Activated T-helper 17 cell treated with anti-CD3 and anti-CD28 coated beads, Interleukin-2, amount 50 U/mL, for 72 hours (primary cell): ENCODE data around the gene TMEM135. TPM values are rescaled to one million over a fixed set of nuclear protein-coding genes. Genes with fewer than 3 reads are reported as not detected.
A peak's percentile ranks its signal among the peaks of the same experiment; 100 is the strongest.
"Not testable (repeated sequence)": the region's sequence is repeated elsewhere in the genome, so short reads cannot be mapped to it uniquely, and the experiment has no call there.

Experiments
- ATAC-seq: fragments of 150-1000 bp; cut with Tn5 transposase; replicated peaks from 2 replicates; pipeline ENCODE4 v1.10.0; 2021; ENCODE audit warnings: mild to moderate bottlenecking, moderate library complexity
- H3K27ac Mint-ChIP-seq: one replicate; pipeline ENCODE4 v1.8.0; 2022; ENCODE audit warnings: mixed read lengths
- H3K27me3 Mint-ChIP-seq: one replicate; pipeline ENCODE4 v1.8.0; 2022; ENCODE audit warnings: mixed read lengths
- H3K36me3 Mint-ChIP-seq: one replicate; pipeline ENCODE4 v1.8.0; 2022; ENCODE audit warnings: low read depth, mild to moderate bottlenecking, mixed read lengths
- H3K4me1 Mint-ChIP-seq: one replicate; pipeline ENCODE4 v1.8.0; 2022; ENCODE audit warnings: mixed read lengths
- H3K4me3 Mint-ChIP-seq: one replicate; pipeline ENCODE4 v1.8.0; 2022; ENCODE audit warnings: mild to moderate bottlenecking, mixed read lengths
- H3K9me3 Mint-ChIP-seq: one replicate; pipeline ENCODE4 v1.8.0; 2022; ENCODE audit warnings: mixed read lengths
- total RNA-seq, 2 donors: library from RNA; stranded (reverse); gene quantifications; one replicate each; pipeline ENCODE4 v1.2.3, GENCODE V29; 2022

The TMEM135 gene
- total RNA-seq, 2 donors from 2014 or later, result 19.8 to 34.7 TPM

GRCh38 chr11:87169076-87169475 is 131.3 kb downstream of the TMEM135 start:
- not testable (repeated sequence) for H3K27me3 Mint-ChIP-seq, H3K27ac Mint-ChIP-seq, ATAC-seq, H3K4me3 Mint-ChIP-seq, H3K4me1 Mint-ChIP-seq
- peaks cover 20% of the 10 kb centered on the region for H3K36me3 Mint-ChIP-seq
- peaks cover 18% of the 10 kb centered on the region for H3K9me3 Mint-ChIP-seq

DNA sequence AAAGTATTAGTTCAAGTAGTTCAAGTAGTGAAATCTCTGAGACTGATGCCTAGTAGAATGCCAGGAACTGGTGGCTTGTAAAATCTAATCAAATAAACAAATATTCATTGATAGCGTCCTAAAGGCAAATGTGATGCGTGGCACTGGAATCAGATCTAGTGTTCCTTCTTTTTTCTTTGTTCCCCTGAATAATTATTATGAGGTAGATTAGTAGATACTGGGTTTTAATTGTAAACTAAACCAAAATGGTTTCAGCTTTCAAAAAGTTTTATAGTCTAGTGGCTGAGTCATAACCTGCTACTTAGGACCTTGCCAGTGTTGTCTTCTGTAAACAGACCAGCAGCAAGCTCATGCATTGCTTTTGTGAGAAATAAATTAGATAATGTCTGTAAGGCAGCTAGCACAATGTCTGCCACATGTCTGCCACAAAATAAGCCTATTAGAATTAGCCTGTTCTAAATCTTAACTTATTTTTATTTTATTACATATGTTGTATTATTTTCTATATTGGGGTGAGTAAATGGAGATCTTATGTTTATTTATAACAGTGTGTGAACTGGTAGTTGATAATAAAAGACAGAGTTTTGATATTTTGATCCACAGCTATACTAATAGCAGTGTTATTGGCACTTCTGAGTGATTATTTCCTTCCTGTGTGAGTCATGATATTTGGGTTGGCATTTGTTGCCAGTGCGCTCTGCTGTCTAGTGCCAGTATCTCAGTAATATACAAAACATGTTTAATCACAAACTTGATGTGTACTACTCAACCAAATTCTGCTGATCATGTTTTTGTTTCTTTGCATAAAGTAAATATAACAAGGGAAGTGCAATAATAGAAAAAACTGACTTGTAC is 135.7 kb downstream of the TMEM135 start:
- H3K4me3 Mint-ChIP-seq, result no peak overlapping the region
- peaks cover 24% of the 10 kb centered on the region for H3K36me3 Mint-ChIP-seq
- no peaks in the 10 kb centered on the region for H3K27me3 Mint-ChIP-seq
- peak; percentile 39 for ATAC-seq
- no peak overlapping the region for H3K27ac Mint-ChIP-seq
- peaks cover 12% of the 10 kb centered on the region for H3K9me3 Mint-ChIP-seq
- H3K4me1 Mint-ChIP-seq, result peaks cover under 1% of the 10 kb centered on the region

GRCh38 chr11:87174870-87175269 is 137.1 kb downstream of the TMEM135 start:
- Mint-ChIP-seq H3K4me3 (no peak overlapping the region), H3K4me1 (no peaks in the 10 kb centered on the region), H3K36me3 (peaks cover 31% of the 10 kb centered on the region), H3K27me3 (no peaks in the 10 kb centered on the region), H3K27ac (no peak overlapping the region), H3K9me3 (peaks cover 2% of the 10 kb centered on the region)
- no peak for ATAC-seq

DNA sequence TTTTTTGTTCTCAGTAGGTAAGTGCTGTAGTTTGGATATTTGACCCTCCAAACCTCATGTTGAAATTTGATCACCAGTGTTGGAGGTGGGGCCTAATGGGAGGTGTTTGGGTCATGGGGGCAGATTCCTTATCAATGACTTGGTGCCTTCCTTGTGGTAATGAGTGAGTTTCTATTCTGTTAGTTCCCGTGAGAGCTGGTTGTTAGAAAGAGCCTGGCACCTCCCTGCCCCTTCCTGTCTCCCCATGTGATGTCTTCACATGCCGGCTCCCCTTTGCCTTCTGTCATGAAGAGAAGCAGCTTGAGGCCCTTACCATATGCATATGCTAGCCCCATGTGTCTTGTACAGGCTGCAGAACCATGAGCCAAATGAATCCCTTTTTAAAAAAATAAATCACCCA is 138.3 kb downstream of the TMEM135 start:
- H3K4me3 Mint-ChIP-seq, result no peak overlapping the region
- no peaks in the 10 kb centered on the region for H3K9me3 Mint-ChIP-seq
- H3K27ac Mint-ChIP-seq, result no peak overlapping the region
- ATAC-seq, result no peak
- H3K27me3 Mint-ChIP-seq, result no peaks in the 10 kb centered on the region
- peaks cover 31% of the 10 kb centered on the region for H3K36me3 Mint-ChIP-seq
- H3K4me1 Mint-ChIP-seq, result no peaks in the 10 kb centered on the region

DNA sequence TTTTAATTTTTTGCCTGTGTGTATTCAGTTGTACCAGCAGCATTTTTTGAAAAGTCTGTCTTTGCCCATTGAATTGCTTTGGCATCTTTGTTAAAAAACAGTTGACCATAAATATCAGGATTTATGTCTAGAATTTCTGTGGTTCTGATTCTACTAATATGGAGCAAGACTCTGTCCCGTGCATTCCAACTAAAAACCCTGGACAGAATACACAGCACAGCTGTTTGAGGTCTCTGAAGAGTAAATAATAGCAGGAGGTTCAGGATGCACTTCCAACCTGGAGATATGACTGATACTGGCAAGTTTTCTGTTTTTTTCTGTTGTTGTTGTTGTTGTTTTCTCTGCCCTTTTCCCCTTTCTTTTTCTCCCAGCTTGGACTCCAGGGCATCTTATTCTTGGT is 141.9 kb downstream of the TMEM135 start:
- no peaks in the 10 kb centered on the region for H3K27me3 Mint-ChIP-seq
- H3K4me3 Mint-ChIP-seq, result no peak overlapping the region
- H3K9me3 Mint-ChIP-seq, result no peaks in the 10 kb centered on the region
- H3K4me1 Mint-ChIP-seq, result no peaks in the 10 kb centered on the region
- ATAC-seq, result no peak
- peaks cover 31% of the 10 kb centered on the region for H3K36me3 Mint-ChIP-seq
- H3K27ac Mint-ChIP-seq, result no peak overlapping the region

- no peaks in the 10 kb centered on the region for H3K27me3 Mint-ChIP-seq
- no peak overlapping the region for H3K4me3 Mint-ChIP-seq
- no peak for ATAC-seq
- H3K27ac Mint-ChIP-seq, result no peak overlapping the region
- peaks cover 31% of the 10 kb centered on the region for H3K36me3 Mint-ChIP-seq
- H3K4me1 Mint-ChIP-seq, result no peaks in the 10 kb centered on the region
- no peaks in the 10 kb centered on the region for H3K9me3 Mint-ChIP-seq
Measured at GRCh38 chr11:87180742-87181141, 143.0 kb downstream of the TMEM135 start.

DNA sequence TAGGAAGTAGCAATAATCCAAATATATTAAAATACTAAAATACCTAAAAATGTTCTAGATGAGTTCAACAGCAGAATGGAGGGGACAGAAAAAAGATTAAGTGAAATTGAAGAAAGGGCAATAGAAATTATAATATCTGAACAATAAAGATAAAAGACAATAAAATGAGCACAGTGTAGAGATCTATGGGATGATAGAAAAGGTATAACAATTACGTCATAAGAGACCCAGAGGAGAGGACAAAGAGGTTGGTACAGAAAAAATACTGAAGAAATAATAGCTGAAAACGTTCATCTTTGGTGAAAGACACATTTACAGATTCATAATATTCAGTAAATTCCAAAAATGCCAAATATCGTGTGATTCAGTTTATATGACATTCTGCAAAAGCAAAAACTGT is 143.4 kb downstream of the TMEM135 start:
- no peak overlapping the region for H3K4me3 Mint-ChIP-seq
- H3K4me1 Mint-ChIP-seq, result no peaks in the 10 kb centered on the region
- no peak overlapping the region for H3K27ac Mint-ChIP-seq
- no peaks in the 10 kb centered on the region for H3K27me3 Mint-ChIP-seq
- H3K36me3 Mint-ChIP-seq, result peaks cover 31% of the 10 kb centered on the region
- H3K9me3 Mint-ChIP-seq, result no peaks in the 10 kb centered on the region
- ATAC-seq, result no peak

GRCh38 chr11:87185228-87185627 is 147.5 kb downstream of the TMEM135 start:
- Mint-ChIP-seq H3K27ac (no peak overlapping the region), H3K4me1 (no peaks in the 10 kb centered on the region)
- ATAC-seq, result no peak

GRCh38 chr11:87187076-87187475 is 149.3 kb downstream of the TMEM135 start:
- H3K27ac Mint-ChIP-seq, result no peak overlapping the region
- no peaks in the 10 kb centered on the region for H3K4me1 Mint-ChIP-seq
- ATAC-seq, result no peak
- no peak overlapping the region for H3K4me3 Mint-ChIP-seq
- no peaks in the 10 kb centered on the region for H3K9me3 Mint-ChIP-seq
- no peaks in the 10 kb centered on the region for H3K27me3 Mint-ChIP-seq
- H3K36me3 Mint-ChIP-seq, result no peaks in the 10 kb centered on the region

More at GRCh38 chr11:87185228-87185627, 147.5 kb downstream of the TMEM135 start:
- H3K27me3 Mint-ChIP-seq, result no peaks in the 10 kb centered on the region
- no peak overlapping the region for H3K4me3 Mint-ChIP-seq
- peaks cover 3% of the 10 kb centered on the region for H3K36me3 Mint-ChIP-seq
- H3K9me3 Mint-ChIP-seq, result no peaks in the 10 kb centered on the region

DNA sequence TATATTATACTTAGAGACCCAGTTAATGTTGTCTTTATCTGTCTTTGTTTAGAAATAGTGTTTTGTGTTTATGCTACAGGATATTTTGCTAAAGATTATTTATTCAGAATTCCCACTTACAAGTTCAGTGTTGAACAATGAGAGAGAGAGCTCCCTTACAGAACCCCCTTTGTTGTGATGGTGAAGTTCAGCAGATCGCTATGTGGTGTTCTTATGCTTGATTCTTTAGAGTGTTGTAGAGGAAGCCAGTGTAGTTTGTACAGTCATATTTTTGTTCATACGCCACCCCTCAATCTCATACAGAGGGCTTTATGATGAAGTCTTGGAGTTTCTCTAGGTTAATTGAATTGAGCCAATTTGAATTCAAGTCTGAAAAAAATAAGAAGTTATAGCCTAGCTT is 150.2 kb downstream of the TMEM135 start:
- no peak for ATAC-seq
- Mint-ChIP-seq H3K36me3 (no peaks in the 10 kb centered on the region), H3K4me1 (no peaks in the 10 kb centered on the region), H3K27ac (no peak overlapping the region), H3K27me3 (no peaks in the 10 kb centered on the region), H3K4me3 (no peak overlapping the region), H3K9me3 (no peaks in the 10 kb centered on the region)

DNA sequence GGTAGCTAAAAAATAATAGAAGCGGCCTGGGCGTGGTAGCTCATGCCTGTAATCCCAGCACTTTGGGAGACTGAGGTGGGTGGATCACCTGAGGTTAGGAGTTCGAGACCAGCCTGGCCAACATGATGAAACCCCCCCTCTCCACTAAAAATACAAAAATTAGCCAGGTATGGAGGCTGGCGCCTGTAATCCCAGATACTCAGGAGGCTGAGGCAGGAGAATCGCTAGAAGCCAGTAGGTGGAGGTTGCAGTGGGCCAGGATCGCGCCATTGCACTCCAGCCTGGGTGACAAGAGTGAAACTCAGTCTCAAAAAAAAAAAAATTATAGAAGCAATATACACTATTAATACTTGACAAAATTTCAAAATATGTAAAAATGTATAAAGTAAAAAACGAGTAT is 150.7 kb downstream of the TMEM135 start:
- H3K4me1 Mint-ChIP-seq, H3K27ac Mint-ChIP-seq, H3K36me3 Mint-ChIP-seq: not testable (repeated sequence)

DNA sequence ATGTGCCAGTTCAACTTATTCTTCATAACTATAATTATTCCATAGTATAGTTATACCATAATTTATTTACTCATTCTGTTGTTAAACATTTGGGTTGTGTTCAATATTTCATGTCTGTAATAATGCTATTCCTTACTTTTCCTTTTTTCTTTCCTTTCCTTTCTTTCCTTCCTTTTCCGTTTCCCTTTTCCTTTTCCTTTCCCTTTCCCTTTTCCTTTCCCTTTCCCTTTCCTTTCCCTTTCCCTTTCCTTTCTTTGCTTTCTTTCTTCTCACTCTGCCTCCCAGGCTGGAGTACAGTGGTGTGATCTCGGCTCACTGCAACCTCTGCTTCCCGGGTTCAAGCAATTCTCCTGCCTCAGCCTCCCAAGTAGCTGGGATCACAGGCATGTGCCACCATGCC is 151.2 kb downstream of the TMEM135 start:
- ATAC-seq, H3K27me3 Mint-ChIP-seq, H3K9me3 Mint-ChIP-seq, H3K27ac Mint-ChIP-seq, H3K4me1 Mint-ChIP-seq, H3K36me3 Mint-ChIP-seq, H3K4me3 Mint-ChIP-seq: not testable (repeated sequence)

More for the DNA sequence above, 150.7 kb downstream of the TMEM135 start:
- not testable (repeated sequence) for ATAC-seq, H3K27me3 Mint-ChIP-seq, H3K9me3 Mint-ChIP-seq, H3K4me3 Mint-ChIP-seq

GRCh38 chr11:87190071-87190470 is 152.3 kb downstream of the TMEM135 start:
- Mint-ChIP-seq H3K27me3 (no peaks in the 10 kb centered on the region), H3K4me1 (no peaks in the 10 kb centered on the region), H3K9me3 (no peaks in the 10 kb centered on the region), H3K4me3 (no peak overlapping the region), H3K36me3 (no peaks in the 10 kb centered on the region), H3K27ac (no peak overlapping the region)
- ATAC-seq, result no peak

- Mint-ChIP-seq H3K4me3 (no peak overlapping the region), H3K27ac (no peak overlapping the region), H3K4me1 (no peaks in the 10 kb centered on the region), H3K27me3 (no peaks in the 10 kb centered on the region), H3K9me3 (no peaks in the 10 kb centered on the region), H3K36me3 (no peaks in the 10 kb centered on the region)
- no peak for ATAC-seq
Measured at GRCh38 chr11:87193756-87194470, 156.2 kb downstream of the TMEM135 start.
